ENCODE measurements around the gene ATG14. TPM values are rescaled to one million over a fixed set of nuclear protein-coding genes. Genes with fewer than 3 reads are reported as not detected.
A peak's percentile ranks its signal among the peaks of the same experiment; 100 is the strongest.

Gene ATG14
- total RNA-seq, 4 donors from 2014 or later = 11.5 to 24.7 (median 13.4) TPM

DNA sequence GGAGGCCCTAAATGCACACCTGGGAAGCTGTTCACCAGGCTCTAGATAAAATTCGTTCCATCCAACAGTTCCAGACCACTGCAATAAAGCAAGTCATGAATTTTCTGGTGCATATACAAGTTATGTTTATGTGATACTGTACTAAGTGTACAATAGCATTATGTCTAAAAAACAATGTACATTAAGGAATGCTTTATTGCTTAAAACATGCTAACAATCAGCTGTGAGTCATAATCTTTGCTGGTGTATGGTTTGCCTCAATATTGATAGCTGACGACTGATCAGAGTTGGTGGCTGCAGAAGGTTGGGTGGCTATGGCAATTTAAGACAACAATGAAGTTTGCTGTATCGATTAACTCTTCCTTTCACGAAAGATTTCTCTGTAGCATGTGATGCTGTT, 52.3 kb downstream of the ATG14 start:
- Histone ChIP-seq H3K27ac (no peak overlapping the region), H3K9me3 (no peaks in the 10 kb centered on the region), H3K27me3 (no peaks in the 10 kb centered on the region), H3K4me1 (peaks cover 0 to 21% (median 8%) of the 10 kb centered on the region in 4 donors), H3K36me3 (peaks cover 0 to 7% (median 0%) of the 10 kb centered on the region in 4 donors), H3K4me3 (no peak overlapping the region)
- in situ Hi-C loops (cut with MboI; ENCODE audit: low pct_ligation_motif_present in 1 of 4, low pct_unique_long_range_greater_than_20kb in 1 of 4, low sequenced_read_pairs in 3 of 4) (loop anchor here in 2 of 4 donors (10.0 to 25.0 kb wide), 2 partner anchors 85 to 97 kb away; partner anchors contain the start of gene FBXO34 (in 2 of the 2)), intact Hi-C loops (cut with DNase I; ENCODE audit: low total_unique reads) (no loop called here)
- DNase-seq = no peak
- TF ChIP-seq EP300 (IDR thresholded peaks at IDR 0.05; ENCODE audit: low read depth) = no peak
- no peak for TF ChIP-seq POLR2A (IDR thresholded peaks at IDR 0.05)
- TF ChIP-seq, protein P1, sequence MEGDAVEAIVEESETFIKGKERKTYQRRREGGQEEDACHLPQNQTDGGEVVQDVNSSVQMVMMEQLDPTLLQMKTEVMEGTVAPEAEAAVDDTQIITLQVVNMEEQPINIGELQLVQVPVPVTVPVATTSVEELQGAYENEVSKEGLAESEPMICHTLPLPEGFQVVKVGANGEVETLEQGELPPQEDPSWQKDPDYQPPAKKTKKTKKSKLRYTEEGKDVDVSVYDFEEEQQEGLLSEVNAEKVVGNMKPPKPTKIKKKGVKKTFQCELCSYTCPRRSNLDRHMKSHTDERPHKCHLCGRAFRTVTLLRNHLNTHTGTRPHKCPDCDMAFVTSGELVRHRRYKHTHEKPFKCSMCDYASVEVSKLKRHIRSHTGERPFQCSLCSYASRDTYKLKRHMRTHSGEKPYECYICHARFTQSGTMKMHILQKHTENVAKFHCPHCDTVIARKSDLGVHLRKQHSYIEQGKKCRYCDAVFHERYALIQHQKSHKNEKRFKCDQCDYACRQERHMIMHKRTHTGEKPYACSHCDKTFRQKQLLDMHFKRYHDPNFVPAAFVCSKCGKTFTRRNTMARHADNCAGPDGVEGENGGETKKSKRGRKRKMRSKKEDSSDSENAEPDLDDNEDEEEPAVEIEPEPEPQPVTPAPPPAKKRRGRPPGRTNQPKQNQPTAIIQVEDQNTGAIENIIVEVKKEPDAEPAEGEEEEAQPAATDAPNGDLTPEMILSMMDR (IDR thresholded peaks at IDR 0.05) = no peak
- TF ChIP-seq POLR2AphosphoS5 (IDR thresholded peaks at IDR 0.05) = no peak
- WGBS, 2 donors (ENCODE audit: low coverage in 1 of 2) = 86 to 88% methylated on average over 4 of the region's 4 CpGs

DNA sequence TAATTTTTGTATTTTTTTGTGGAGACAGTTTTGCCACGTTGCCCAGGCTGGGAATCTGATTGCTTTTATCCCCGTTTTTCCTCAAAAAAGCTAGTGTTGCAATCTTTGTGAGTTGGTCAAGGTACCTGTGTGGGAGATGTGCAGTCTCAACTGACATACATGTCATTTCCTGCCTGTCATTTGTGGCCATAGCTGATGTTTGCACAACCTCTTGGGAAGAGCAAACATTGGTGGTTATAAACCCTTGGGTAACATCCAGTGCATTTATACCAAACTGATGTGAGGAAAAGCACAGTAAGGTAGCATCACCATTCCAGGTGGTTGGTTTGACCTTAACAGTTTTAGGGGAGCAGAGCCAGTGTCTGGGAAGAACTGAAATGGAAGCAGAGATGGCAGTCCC, 54.7 kb downstream of the ATG14 start:
- WGBS, 2 donors (ENCODE audit: low coverage in 1 of 2) = 50 to 69% methylated on average over 1 to 2 of the region's 2 CpGs
- H3K36me3 ChIP-seq = peaks cover 0 to 4% (median 0%) of the 10 kb centered on the region in 4 donors
- peak overlapping the region in 2 of 4 donors; percentile 35 to 40 for H3K27ac ChIP-seq
- H3K9me3 ChIP-seq = no peaks in the 10 kb centered on the region
- no peaks in the 10 kb centered on the region for H3K27me3 ChIP-seq
- in situ Hi-C loops (cut with MboI; ENCODE audit: low pct_ligation_motif_present in 1 of 4, low pct_unique_long_range_greater_than_20kb in 1 of 4, low sequenced_read_pairs in 3 of 4) (loop anchor here in 2 of 4 donors (10.0 to 25.0 kb wide), 2 partner anchors 82 to 95 kb away; partner anchors contain the start of gene FBXO34 (in 2 of the 2)), intact Hi-C loops (cut with DNase I; ENCODE audit: low total_unique reads) (no loop called here)
- no peak overlapping the region for H3K4me3 ChIP-seq
- TF ChIP-seq POLR2A (IDR thresholded peaks at IDR 0.05) (no peak), EP300 (IDR thresholded peaks at IDR 0.05; ENCODE audit: low read depth) (no peak), POLR2AphosphoS5 (IDR thresholded peaks at IDR 0.05) (peak in 1 of 3 donors; percentile 47)
- TF ChIP-seq, protein P1 (IDR thresholded peaks at IDR 0.05) = no peak
- DNase-seq = no peak
- peaks cover 0 to 31% (median 8%) of the 10 kb centered on the region in 4 donors for H3K4me1 ChIP-seq

DNA sequence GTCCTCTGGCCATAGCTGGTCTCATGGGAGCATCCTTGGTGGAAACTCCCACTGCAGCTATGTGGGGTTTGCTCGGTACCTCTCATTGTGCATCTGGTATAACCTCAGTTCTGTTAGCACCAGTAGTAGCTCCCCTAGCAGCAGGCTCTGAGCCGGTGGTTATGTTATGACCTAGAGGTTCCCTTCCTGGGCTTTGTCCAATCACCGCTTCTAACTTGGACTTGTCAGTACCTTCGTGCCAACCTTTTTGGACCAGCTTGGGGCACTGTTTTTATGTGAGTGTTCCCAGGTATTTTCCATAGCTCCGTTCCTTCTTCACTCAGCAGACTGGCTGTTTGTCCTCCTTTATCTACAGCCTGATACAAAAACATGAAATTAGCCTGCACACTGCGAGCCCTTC, 55.7 kb downstream of the ATG14 start:
- H3K36me3 ChIP-seq = peaks cover 0 to 14% (median 4%) of the 10 kb centered on the region in 4 donors
- intact Hi-C loops (cut with DNase I; ENCODE audit: low total_unique reads) = no loop called here
- H3K4me3 ChIP-seq = no peak overlapping the region
- H3K27me3 ChIP-seq = no peaks in the 10 kb centered on the region
- H3K9me3 ChIP-seq = no peaks in the 10 kb centered on the region
- 81 to 96% methylated on average over 4 to 6 of the region's 6 CpGs for WGBS, 2 donors (ENCODE audit: low coverage in 1 of 2)
- TF ChIP-seq, protein P1 (IDR thresholded peaks at IDR 0.05) = no peak
- TF ChIP-seq POLR2AphosphoS5 (IDR thresholded peaks at IDR 0.05) (no peak), POLR2A (IDR thresholded peaks at IDR 0.05) (no peak), EP300 (IDR thresholded peaks at IDR 0.05; ENCODE audit: low read depth) (no peak)
- in situ Hi-C loops (cut with MboI; ENCODE audit: low pct_ligation_motif_present in 1 of 4, low pct_unique_long_range_greater_than_20kb in 1 of 4, low sequenced_read_pairs in 3 of 4) = loop anchor here in 2 of 4 donors (10.0 to 25.0 kb wide), 2 partner anchors 81 to 94 kb away; partner anchors contain the start of gene FBXO34 (in 2 of the 2)
- no peak overlapping the region for H3K27ac ChIP-seq
- H3K4me1 ChIP-seq = peaks cover 0 to 31% (median 8%) of the 10 kb centered on the region in 4 donors
- no peak for DNase-seq

DNA sequence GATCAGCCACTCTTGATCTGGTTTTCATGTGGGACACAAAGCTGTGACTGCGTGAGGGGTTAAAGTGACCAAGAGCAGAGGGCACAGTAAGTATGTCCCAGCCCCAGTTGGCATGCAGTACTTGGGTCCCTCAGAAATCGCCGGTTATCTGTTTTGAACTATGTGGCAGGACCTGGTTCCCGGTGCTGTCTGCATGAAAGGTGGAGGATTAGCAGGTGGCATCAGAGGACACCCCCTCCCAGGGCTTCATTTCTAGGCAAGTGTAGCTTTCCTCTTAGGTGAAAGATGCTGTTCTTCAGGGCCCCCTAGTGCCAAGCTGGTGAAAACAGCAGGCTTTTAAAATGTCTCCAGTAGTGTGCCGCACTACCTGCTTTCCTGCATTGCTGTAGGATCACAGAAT, 57.1 kb downstream of the ATG14 start:
- in situ Hi-C loops (cut with MboI; ENCODE audit: low pct_ligation_motif_present in 1 of 4, low pct_unique_long_range_greater_than_20kb in 1 of 4, low sequenced_read_pairs in 3 of 4) = loop anchor here in 3 of 4 donors (5.0 to 25.0 kb wide), 3 partner anchors 80 to 92 kb away; partner anchors contain the start of gene FBXO34 (in 3 of the 3)
- Histone ChIP-seq H3K4me1 (peaks cover 0 to 40% (median 12%) of the 10 kb centered on the region in 4 donors), H3K4me3 (no peak overlapping the region), H3K27ac (peak overlapping the region; percentile 13 to 71 (median 54)), H3K27me3 (no peaks in the 10 kb centered on the region), H3K36me3 (peaks cover 0 to 22% (median 8%) of the 10 kb centered on the region in 4 donors), H3K9me3 (no peaks in the 10 kb centered on the region)
- intact Hi-C loops (cut with DNase I; ENCODE audit: low total_unique reads) = no loop called here
- peak; percentile 69 for DNase-seq
- TF ChIP-seq POLR2A (IDR thresholded peaks at IDR 0.05) (no peak), POLR2AphosphoS5 (IDR thresholded peaks at IDR 0.05) (peak in 1 of 3 donors; percentile 7), EP300 (IDR thresholded peaks at IDR 0.05; ENCODE audit: low read depth) (no peak)
- TF ChIP-seq, protein P1 (IDR thresholded peaks at IDR 0.05) = peak; percentile 47 to 80 (median 60)
- 42 to 49% methylated on average over 4 to 5 of the region's 5 CpGs for WGBS, 2 donors (ENCODE audit: low coverage in 1 of 2)

Data from transverse colon (tissue), 4 donors.